Neural cell (in vitro differentiated cells): ENCODE measurements around the gene JPH2. TPM values are rescaled to one million over a fixed set of nuclear protein-coding genes. Genes with fewer than 3 reads are reported as not detected.

Experiments used
- H2AFZ ChIP-seq: fragments of 200-600, 300-800 bp; sonication (generic), shearing (Covaris generic); 2 replicates; pipeline ENCODE4 v1.6.0; 2014; ENCODE audit warnings: low read depth, mild to moderate bottlenecking, antibody characterized with exemption, low read length, moderate library complexity
- H3F3A ChIP-seq: fragments of 200-600 bp; shearing (Covaris generic); 2 replicates; pipeline ENCODE4 v1.6.1; 2016; ENCODE audit warnings: mild to moderate bottlenecking, moderate library complexity, mixed read lengths, antibody characterized with exemption, low read length; ENCODE audit not compliant: insufficient read depth, poor library complexity, severe bottlenecking
- H3K27ac ChIP-seq: fragments of 200-600, 300-800 bp; sonication (generic), shearing (Covaris generic); 2 replicates; pipeline ENCODE4 v1.5.1; 2014; ENCODE audit warnings: mild to moderate bottlenecking, low read length, moderate library complexity
- H3K27me3 ChIP-seq: fragments of 300-800, 200-600 bp; sonication (generic), shearing (Covaris generic); 2 replicates; pipeline ENCODE4 v1.6.0; 2014; ENCODE audit warnings: mild to moderate bottlenecking, low read depth, low read length, moderate library complexity; ENCODE audit not compliant: insufficient read depth
- H3K36me3 ChIP-seq: fragments of 300-800, 200-600 bp; sonication (generic), shearing (Covaris generic); 2 replicates; pipeline ENCODE4 v1.5.1; 2014; ENCODE audit warnings: mild to moderate bottlenecking, antibody characterized with exemption, low read length, moderate library complexity; ENCODE audit not compliant: insufficient read depth
- H3K4me2 ChIP-seq: fragments of 300-800, 200-600 bp; sonication (generic), shearing (Covaris generic); 2 replicates; pipeline ENCODE4 v1.6.0; 2014; ENCODE audit warnings: mild to moderate bottlenecking, low read length
- H3K4me3 ChIP-seq: fragments of 300-800, 200-600 bp; sonication (generic), shearing (Covaris generic); 2 replicates; pipeline ENCODE4 v1.5.1; 2014; ENCODE audit warnings: mild to moderate bottlenecking, low read length, moderate library complexity
- H3K79me2 ChIP-seq: fragments of 200-600 bp; shearing (Covaris generic); replicated peaks from 2 replicates; pipeline ENCODE4 v1.6.0; 2014; ENCODE audit warnings: mild to moderate bottlenecking, low read length, moderate library complexity; ENCODE audit not compliant: insufficient read depth
- H3K9ac ChIP-seq: fragments of 300-800, 200-600 bp; sonication (generic), shearing (Covaris generic); 2 replicates; pipeline ENCODE4 v1.6.1; 2016; ENCODE audit warnings: mild to moderate bottlenecking, low read length, mixed read lengths
- H3K9me2 ChIP-seq: fragments of 200-600 bp; shearing (Covaris generic); 2 replicates; pipeline ENCODE4 v1.6.1; 2016; ENCODE audit warnings: mild to moderate bottlenecking, low read length, mixed read lengths; ENCODE audit not compliant: insufficient read depth
- H3K9me3 ChIP-seq: fragments of 200-600, 300-800 bp; sonication (generic), shearing (Covaris generic); 2 replicates; pipeline ENCODE4 v1.6.1; 2016; ENCODE audit warnings: mild to moderate bottlenecking, mixed run types, low read length, moderate library complexity, mixed read lengths
- H4K20me1 ChIP-seq: fragments of 200-600 bp; shearing (Covaris generic); 2 replicates; pipeline ENCODE4 v1.6.1; 2016; ENCODE audit warnings: mild to moderate bottlenecking, mixed run types; ENCODE audit not compliant: insufficient read depth
- CTCF ChIP-seq: fragments of 450-650 bp; IDR thresholded peaks from 2 replicates; pipeline ENCODE4 v1.5.1; 2014; ENCODE audit warnings: antibody characterized with exemption, mild to moderate bottlenecking, moderate library complexity; ENCODE audit not compliant: poor library complexity, severe bottlenecking
- EP300 ChIP-seq: fragments of 450-650 bp; conservative IDR thresholded peaks from 2 replicates; pipeline ENCODE4 v1.6.1; 2014; ENCODE audit warnings: antibody characterized with exemption, mild to moderate bottlenecking, moderate library complexity; ENCODE audit not compliant: poor library complexity, severe bottlenecking
- EZH2 ChIP-seq: fragments of 200-600, 300-800 bp; shearing (Covaris generic), sonication (generic); IDR thresholded peaks from 2 replicates; pipeline ENCODE4 v1.6.1; 2014; ENCODE audit warnings: antibody characterized with exemption, low read length, borderline replicate concordance, mild to moderate bottlenecking; ENCODE audit not compliant: insufficient read depth, poor library complexity, severe bottlenecking
- MXI1 ChIP-seq: fragments of 450-650 bp; conservative IDR thresholded peaks from 2 replicates; pipeline ENCODE4 v1.6.1; 2014; ENCODE audit warnings: antibody characterized with exemption, mild to moderate bottlenecking; ENCODE audit not compliant: poor library complexity, severe bottlenecking
- POLR2AphosphoS5 ChIP-seq: IDR thresholded peaks from 2 replicates; pipeline ENCODE4 v1.6.1; 2012
- RAD21 ChIP-seq: fragments of 450-650 bp; conservative IDR thresholded peaks from 2 replicates; pipeline ENCODE4 v1.6.1; 2014; ENCODE audit warnings: antibody characterized with exemption, mild to moderate bottlenecking, moderate library complexity
- REST ChIP-seq: IDR thresholded peaks from 2 replicates; pipeline ENCODE4 v1.6.1; 2012; ENCODE audit warnings: borderline replicate concordance
- SMC3 ChIP-seq: fragments of 450-650 bp; conservative IDR thresholded peaks from 2 replicates; pipeline ENCODE4 v1.6.1; 2014; ENCODE audit warnings: antibody characterized with exemption, mild to moderate bottlenecking, moderate library complexity; ENCODE audit not compliant: poor library complexity
- TAF1 ChIP-seq: IDR thresholded peaks from 2 replicates; pipeline ENCODE4 v1.6.1; 2012; ENCODE audit warnings: low read depth
- polyA plus RNA-seq: library from polyadenylated mRNA; depleted of rRNA; stranded (reverse); fragments of >200 nt; gene quantifications from 2 replicates; pipeline ENCODE4 v1.2.3, GENCODE V29; 2014

The JPH2 gene
- polyA plus RNA-seq, 1 donor from 2014 or later = not detected

GRCh38 chr20:44160133-44160532 is 26.9 kb downstream of the JPH2 start:
- no peak for TF ChIP-seq MXI1
- TF ChIP-seq CTCF = no peak
- TF ChIP-seq EP300 = no peak
- TF ChIP-seq EZH2 = no peak
- TF ChIP-seq TAF1 = no peak
- TF ChIP-seq POLR2AphosphoS5 = no peak
- TF ChIP-seq RAD21 = no peak
- TF ChIP-seq SMC3 = no peak
- TF ChIP-seq REST = no peak
- no peak overlapping the region for H3K4me3 ChIP-seq
- no peaks in the 10 kb centered on the region for H3K79me2 ChIP-seq
- H3K9me2 ChIP-seq = no peaks in the 10 kb centered on the region
- H3K27me3 ChIP-seq = no peaks in the 10 kb centered on the region
- no peaks in the 10 kb centered on the region for H3K9me3 ChIP-seq
- H3K9ac ChIP-seq = no peak overlapping the region
- H3K27ac ChIP-seq = no peak overlapping the region
- H2AFZ ChIP-seq = no peak overlapping the region
- H3K36me3 ChIP-seq = no peaks in the 10 kb centered on the region
- H3K4me2 ChIP-seq = no peak overlapping the region
- no peaks in the 10 kb centered on the region for H3F3A ChIP-seq
- no peaks in the 10 kb centered on the region for H4K20me1 ChIP-seq

- H2AFZ ChIP-seq = no peak overlapping the region
- H3K9me2 ChIP-seq = no peaks in the 10 kb centered on the region
- H3K79me2 ChIP-seq = no peaks in the 10 kb centered on the region
- no peaks in the 10 kb centered on the region for H4K20me1 ChIP-seq
- TF ChIP-seq TAF1 = no peak
- TF ChIP-seq MXI1 = no peak
- TF ChIP-seq SMC3 = no peak
- no peak for TF ChIP-seq CTCF
- TF ChIP-seq POLR2AphosphoS5 = no peak
- TF ChIP-seq EZH2 = no peak
- no peaks in the 10 kb centered on the region for H3F3A ChIP-seq
- H3K4me3 ChIP-seq = no peak overlapping the region
- no peaks in the 10 kb centered on the region for H3K27me3 ChIP-seq
- no peaks in the 10 kb centered on the region for H3K9me3 ChIP-seq
- H3K4me2 ChIP-seq = no peak overlapping the region
- H3K27ac ChIP-seq = no peak overlapping the region
- no peak overlapping the region for H3K9ac ChIP-seq
- H3K36me3 ChIP-seq = no peaks in the 10 kb centered on the region
These were observed 27.3 kb downstream of the JPH2 start for GRCh38 chr20:44159711-44160110.
